Measurements from ENCODE around the gene ECM1. TPM values are rescaled to one million over a fixed set of nuclear protein-coding genes. Genes with fewer than 3 reads are reported as not detected.

The ECM1 gene
- total RNA-seq, 1 experiment from 2014 or later = 10.3 TPM

DNA sequence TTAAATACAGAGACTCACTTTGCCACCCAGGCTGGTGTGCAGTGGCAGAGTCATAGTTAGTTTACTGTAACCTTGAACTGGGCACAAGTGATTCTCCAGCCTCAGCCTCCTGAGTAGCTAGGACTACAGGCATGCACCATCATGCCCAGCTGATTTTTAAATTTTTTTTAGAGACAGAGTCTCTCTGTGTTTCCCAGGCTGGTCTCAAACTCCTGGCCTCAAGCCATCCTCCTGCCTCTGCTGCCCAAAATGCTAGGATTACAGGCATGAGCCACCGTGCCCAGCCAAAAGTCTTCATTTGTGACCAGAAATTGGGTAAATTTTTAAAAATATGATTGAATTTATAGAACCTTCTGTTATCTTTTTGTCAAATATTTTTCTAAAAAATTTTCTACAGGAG, 38.6 kb upstream of the ECM1 start:
- no TSS peak for BruUV-seq (replicated peaks)

DNA sequence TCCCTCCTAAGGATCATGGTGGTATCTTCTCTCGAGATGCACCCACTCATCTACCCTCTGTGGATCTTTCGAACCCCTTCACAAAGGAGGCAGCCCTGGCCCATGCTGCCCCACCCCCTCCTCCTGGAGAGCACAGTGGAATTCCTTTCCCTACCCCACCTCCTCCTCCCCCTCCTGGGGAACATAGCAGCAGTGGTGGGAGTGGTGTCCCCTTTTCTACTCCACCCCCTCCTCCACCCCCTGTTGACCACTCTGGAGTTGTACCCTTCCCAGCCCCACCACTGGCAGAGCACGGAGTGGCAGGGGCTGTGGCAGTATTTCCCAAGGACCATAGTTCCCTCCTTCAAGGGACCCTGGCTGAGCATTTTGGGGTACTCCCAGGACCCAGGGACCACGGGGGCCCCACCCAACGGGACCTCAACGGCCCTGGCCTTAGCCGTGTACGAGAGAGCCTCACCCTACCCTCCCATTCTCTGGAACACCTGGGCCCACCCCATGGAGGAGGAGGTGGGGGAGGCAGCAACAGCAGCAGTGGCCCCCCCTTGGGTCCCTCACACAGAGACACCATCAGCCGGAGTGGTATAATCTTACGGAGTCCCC, 35.2 kb upstream of the ECM1 start:
- H3K9me2 ChIP-seq (ENCODE audit: insufficient read depth) = no peaks in the 10 kb centered on the region
- H3K9me3 ChIP-seq (ENCODE audit: insufficient read depth, low read depth) = no peaks in the 10 kb centered on the region
- no peaks in the 10 kb centered on the region for H4K20me1 ChIP-seq (ENCODE audit: insufficient read depth)
- H3K4me3 ChIP-seq = no peak overlapping the region
- ChIA-PET POLR2A (ENCODE audit: unreplicated experiment) (no interaction called here), CTCF (no interaction called here)
- peaks cover 17% of the 10 kb centered on the region; the same call in 1 of the 2 replicates for H3K36me3 ChIP-seq (ENCODE audit: low read depth)
- intact Hi-C loops (cut with micrococcal nuclease; ENCODE audit: unreplicated experiment) = no loop called here
- DNase-seq = no peak
- H3K79me2 ChIP-seq (ENCODE audit: low read depth) = no peaks in the 10 kb centered on the region
- no TSS peak for BruUV-seq (replicated peaks)
- H3K27ac ChIP-seq = no peak overlapping the region
- H2AFZ ChIP-seq = no peak overlapping the region
- H3K27me3 ChIP-seq (ENCODE audit: insufficient read depth, low read depth) = no peaks in the 10 kb centered on the region
- H3K4me2 ChIP-seq = no peak overlapping the region
- H3K4me1 ChIP-seq (replicated peaks; ENCODE audit: insufficient read depth) = 0 out of 2 replicates have a peak, but pooled peaks cover 3% of the 10 kb centered on the region
- TF ChIP-seq, protein P1, sequence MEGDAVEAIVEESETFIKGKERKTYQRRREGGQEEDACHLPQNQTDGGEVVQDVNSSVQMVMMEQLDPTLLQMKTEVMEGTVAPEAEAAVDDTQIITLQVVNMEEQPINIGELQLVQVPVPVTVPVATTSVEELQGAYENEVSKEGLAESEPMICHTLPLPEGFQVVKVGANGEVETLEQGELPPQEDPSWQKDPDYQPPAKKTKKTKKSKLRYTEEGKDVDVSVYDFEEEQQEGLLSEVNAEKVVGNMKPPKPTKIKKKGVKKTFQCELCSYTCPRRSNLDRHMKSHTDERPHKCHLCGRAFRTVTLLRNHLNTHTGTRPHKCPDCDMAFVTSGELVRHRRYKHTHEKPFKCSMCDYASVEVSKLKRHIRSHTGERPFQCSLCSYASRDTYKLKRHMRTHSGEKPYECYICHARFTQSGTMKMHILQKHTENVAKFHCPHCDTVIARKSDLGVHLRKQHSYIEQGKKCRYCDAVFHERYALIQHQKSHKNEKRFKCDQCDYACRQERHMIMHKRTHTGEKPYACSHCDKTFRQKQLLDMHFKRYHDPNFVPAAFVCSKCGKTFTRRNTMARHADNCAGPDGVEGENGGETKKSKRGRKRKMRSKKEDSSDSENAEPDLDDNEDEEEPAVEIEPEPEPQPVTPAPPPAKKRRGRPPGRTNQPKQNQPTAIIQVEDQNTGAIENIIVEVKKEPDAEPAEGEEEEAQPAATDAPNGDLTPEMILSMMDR (conservative IDR thresholded peaks at IDR 0.05) = no peak
- TF ChIP-seq EZH2 (IDR thresholded peaks at IDR 0.05; ENCODE audit: low read depth) = no peak
- peaks cover 22% of the 10 kb centered on the region for H3F3A ChIP-seq (ENCODE audit: insufficient read depth, low read depth)

More for the DNA sequence above, 38.6 kb upstream of the ECM1 start:
- CTCF ChIA-PET = no interaction called here
- H3K9me3 ChIP-seq (ENCODE audit: insufficient read depth, low read depth) = no peaks in the 10 kb centered on the region
- H3F3A ChIP-seq (ENCODE audit: insufficient read depth, low read depth) = peaks cover 6% of the 10 kb centered on the region
- POLR2A ChIA-PET (ENCODE audit: unreplicated experiment) = no interaction called here
- no peaks in the 10 kb centered on the region; the same call in 1 of the 2 replicates for H4K20me1 ChIP-seq (ENCODE audit: insufficient read depth)
- intact Hi-C loops (cut with micrococcal nuclease; ENCODE audit: unreplicated experiment) = no loop called here
- H3K9me2 ChIP-seq (ENCODE audit: insufficient read depth) = no peaks in the 10 kb centered on the region
- no peak overlapping the region for H3K27ac ChIP-seq
- no peaks in the 10 kb centered on the region for H3K27me3 ChIP-seq (ENCODE audit: insufficient read depth, low read depth)
- TF ChIP-seq, protein P1 (conservative IDR thresholded peaks at IDR 0.05) = no peak
- TF ChIP-seq EZH2 (IDR thresholded peaks at IDR 0.05; ENCODE audit: low read depth) = no peak
- no peak overlapping the region for H3K4me3 ChIP-seq
- no peaks in the 10 kb centered on the region for H3K4me1 ChIP-seq (replicated peaks; ENCODE audit: insufficient read depth)
- H3K36me3 ChIP-seq (ENCODE audit: low read depth) = peaks cover 23% of the 10 kb centered on the region; the same call in 1 of the 2 replicates
- no peak overlapping the region for H3K4me2 ChIP-seq
- no peak for DNase-seq
- H3K79me2 ChIP-seq (ENCODE audit: low read depth) = no peaks in the 10 kb centered on the region
- no peak overlapping the region for H2AFZ ChIP-seq

DNA sequence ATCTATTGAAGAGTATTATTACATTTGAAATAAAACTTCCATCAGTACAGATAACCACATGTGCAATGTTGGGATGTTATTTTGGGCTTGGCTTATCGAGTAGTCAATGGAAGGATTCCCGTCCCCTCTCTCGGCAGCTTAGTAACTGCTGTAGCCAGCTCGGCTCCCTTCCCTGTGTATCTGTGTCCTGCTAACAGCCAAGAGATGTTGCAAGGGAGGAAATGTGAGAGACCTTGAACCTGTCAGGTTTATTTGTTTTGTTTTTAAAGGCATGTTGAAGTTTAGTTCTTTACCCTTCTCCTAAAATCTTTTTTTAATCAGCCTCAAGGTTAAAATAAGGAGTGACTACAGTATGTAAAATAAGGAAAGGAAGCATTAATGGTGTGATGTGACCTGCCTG, 34.2 kb upstream of the ECM1 start:
- Histone ChIP-seq H3K27me3 (ENCODE audit: insufficient read depth, low read depth) (no peaks in the 10 kb centered on the region), H2AFZ (no peak overlapping the region), H3K4me2 (no peak overlapping the region), H3K27ac (no peak overlapping the region), H3K36me3 (ENCODE audit: low read depth) (peaks cover 14% of the 10 kb centered on the region; the same call in 1 of the 2 replicates), H3F3A (ENCODE audit: insufficient read depth, low read depth) (peaks cover 22% of the 10 kb centered on the region), H3K4me3 (no peak overlapping the region), H3K9me2 (ENCODE audit: insufficient read depth) (no peaks in the 10 kb centered on the region), H3K9me3 (ENCODE audit: insufficient read depth, low read depth) (no peaks in the 10 kb centered on the region), H4K20me1 (ENCODE audit: insufficient read depth) (no peaks in the 10 kb centered on the region), H3K79me2 (ENCODE audit: low read depth) (no peaks in the 10 kb centered on the region), H3K4me1 (replicated peaks; ENCODE audit: insufficient read depth) (peaks cover 3% of the 10 kb centered on the region; the same call in 1 of the 2 replicates)
- no TSS peak for BruUV-seq (replicated peaks)
- CTCF ChIA-PET = no interaction called here
- TF ChIP-seq, protein P1 (conservative IDR thresholded peaks at IDR 0.05) = no peak
- TF ChIP-seq EZH2 (IDR thresholded peaks at IDR 0.05; ENCODE audit: low read depth) = no peak
- intact Hi-C loops (cut with micrococcal nuclease; ENCODE audit: unreplicated experiment) = no loop called here
- POLR2A ChIA-PET (ENCODE audit: unreplicated experiment) = no interaction called here
- DNase-seq = no peak
